SIG-M5 treated with dmso at 0.1 percent for 504 hours (cell line): Measurements from ENCODE around the gene RHBDF2.
"Not testable (repeated sequence)": the region's sequence is repeated elsewhere in the genome, so short reads cannot be mapped to it uniquely, and the experiment has no call there.

Experiments used
- DNase-seq: peaks from one replicate; lab custom pipeline; 2025; ENCODE audit not compliant: unreplicated experiment; lab: John Stamatoyannopoulos, UW

Gene RHBDF2

GRCh38 chr17:76538281-76538931 is 37.2 kb upstream of the RHBDF2 start:
- no peak for DNase-seq

DNA sequence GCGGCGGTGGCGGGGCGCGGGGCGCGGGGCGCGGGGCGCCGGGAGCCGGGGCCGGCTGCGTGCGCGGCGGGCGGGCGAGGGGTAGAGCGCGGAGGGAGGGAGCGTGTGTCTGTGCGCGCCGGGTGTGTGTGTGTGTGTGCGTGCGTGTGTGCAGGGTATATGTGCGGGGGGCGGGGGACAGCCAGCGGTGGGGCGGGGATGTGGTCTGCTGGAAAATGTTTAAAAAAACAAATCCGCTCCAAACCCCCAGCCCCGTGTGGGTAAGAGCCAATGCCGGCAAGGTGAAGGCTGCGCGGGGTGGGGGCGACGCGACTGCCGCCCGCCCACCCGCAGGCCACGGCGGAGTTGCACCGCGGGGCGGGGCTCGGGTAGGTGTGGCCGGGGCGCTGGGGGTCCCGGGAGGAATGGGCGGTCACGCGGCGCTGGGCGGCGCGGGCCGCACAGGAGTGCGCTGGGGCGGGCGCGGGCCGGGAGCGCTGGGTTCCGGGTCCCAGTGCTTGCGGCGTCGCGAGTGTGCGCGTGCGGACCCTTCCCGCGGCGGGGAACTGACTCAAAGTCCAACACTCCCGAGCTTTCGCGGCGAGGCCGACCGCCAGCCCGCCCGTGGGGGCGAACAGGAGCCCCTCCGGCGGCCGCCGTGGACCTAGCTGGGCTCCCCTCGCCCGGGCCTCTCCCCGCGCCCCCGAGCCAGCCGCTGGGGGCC is 36.5 kb upstream of the RHBDF2 start, which contains the start of gene CYGB:
CYGB (minus strand) TSS at position 132 of the 703 bp plus-strand sequence. CDS start 167 bp downstream, outside the sequence.
- DNase-seq = no peak

DNA sequence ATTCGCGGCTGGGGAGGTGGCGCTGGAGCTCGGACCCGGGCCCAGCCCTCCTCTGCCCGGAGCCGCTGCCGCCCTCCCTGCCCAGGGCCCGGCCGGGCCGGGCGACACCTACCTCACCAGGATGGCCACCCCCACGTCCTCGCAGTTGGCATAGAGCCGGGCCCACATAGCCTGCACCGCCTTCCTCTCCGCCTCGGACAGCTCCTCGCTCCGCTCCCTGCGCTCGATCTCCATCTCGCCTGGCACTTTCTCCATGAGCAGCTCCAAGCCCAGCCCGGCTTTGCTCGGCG is 36.0 kb upstream of the RHBDF2 start:
- no peak for DNase-seq

- DNase-seq = no peak
These were observed 35.5 kb upstream of the RHBDF2 start for GRCh38 chr17:76536511-76537287.

DNA sequence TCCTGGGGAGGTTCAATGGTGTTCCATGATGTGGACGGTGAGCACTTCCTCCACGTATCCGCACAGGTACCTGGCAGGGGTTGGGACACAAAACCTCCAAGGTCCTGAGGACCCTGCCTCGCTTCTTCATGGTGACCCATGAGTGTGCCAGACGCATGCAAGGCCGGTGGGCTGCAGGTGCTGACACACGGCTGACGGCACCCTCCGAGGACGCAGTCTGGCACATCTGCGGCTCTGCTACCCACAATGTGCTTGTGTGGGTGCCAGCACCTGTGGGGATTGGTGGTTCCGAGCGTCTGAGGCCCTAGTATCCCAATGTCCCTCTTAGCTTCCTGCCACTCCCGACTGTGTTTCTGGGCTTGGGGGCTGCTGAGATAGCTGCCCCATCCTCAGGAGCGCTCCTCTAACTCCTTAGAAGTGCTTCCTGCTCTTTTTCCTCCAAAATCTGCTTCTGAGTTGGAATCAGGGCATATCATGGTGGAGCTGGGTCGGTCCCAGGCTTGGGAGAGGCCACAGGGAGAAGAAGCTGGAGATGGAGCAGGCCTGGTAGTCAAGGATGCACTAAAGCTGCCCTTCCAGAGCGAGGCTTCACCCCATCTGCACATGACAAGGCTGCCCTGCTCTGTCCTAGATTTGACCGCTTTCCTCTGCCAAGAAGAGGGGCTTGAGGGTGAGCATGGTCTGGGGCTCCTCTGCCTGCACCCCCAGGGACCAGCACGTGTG is 34.7 kb upstream of the RHBDF2 start:
- DNase-seq = no peak

- no peak for DNase-seq
These were observed 33.9 kb upstream of the RHBDF2 start for GRCh38 chr17:76534831-76535732.

DNA sequence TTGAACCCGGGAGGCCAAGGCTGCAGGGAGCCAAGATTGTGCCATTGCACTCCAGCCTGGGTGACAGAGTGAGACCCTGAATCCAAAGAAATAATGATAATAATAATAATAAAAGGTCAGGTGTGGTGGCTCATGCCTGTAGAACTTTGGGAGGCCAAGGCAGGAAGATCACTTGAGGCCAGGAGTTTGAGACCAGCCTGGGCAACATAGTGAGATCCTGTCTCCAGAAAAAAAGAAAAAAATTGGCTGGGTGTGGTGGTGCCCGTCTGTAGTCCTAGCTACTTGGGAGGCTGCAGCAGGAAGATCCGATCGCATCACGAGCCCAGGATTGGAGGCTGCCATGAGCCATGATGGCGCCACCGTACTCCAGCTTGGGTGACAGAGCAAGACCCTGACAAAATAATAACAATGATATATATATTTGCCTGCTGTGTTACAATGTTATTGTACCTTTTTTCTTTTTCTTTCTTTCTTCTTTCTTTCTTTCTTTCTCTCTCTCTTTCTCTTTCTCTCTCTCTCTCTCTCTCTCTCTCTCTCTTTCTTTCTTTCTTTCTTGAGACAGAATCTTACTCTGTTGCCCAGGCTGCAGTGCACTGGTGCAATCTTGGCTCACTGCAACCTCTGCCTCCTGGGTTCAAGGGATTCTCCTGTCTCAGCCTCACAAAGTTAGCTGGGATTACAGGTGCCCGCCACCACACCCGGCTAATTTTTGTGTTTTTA is 32.6 kb upstream of the RHBDF2 start:
- not testable (repeated sequence) for DNase-seq

DNA sequence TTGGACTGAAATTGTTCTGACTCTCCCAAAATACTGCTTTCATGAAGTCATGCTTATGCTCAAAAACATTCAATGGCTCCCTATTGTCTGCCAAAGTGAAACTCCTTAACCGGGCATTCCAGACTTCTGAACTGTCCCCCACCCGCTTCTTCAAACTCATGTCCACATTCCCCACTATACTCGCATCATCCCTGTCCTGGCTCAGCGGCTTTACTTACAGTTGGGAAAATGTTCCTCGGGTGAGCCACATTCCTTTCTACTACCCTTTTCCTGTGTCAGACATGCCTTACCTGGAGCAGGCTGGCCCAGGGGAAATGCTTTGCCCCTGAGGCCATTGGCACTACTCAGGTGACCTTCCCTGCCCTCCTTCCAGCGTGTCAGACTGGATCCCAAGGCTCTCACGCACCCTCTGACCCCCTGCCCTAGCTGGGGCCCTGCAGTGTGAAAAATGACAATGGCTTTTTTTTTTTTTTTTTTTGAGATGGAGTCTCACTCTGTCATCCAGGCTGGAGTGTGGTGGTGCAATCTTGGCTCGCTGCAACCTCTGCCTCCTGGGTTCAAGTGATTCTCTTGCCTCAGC is 30.9 kb upstream of the RHBDF2 start:
- DNase-seq = no peak

DNA sequence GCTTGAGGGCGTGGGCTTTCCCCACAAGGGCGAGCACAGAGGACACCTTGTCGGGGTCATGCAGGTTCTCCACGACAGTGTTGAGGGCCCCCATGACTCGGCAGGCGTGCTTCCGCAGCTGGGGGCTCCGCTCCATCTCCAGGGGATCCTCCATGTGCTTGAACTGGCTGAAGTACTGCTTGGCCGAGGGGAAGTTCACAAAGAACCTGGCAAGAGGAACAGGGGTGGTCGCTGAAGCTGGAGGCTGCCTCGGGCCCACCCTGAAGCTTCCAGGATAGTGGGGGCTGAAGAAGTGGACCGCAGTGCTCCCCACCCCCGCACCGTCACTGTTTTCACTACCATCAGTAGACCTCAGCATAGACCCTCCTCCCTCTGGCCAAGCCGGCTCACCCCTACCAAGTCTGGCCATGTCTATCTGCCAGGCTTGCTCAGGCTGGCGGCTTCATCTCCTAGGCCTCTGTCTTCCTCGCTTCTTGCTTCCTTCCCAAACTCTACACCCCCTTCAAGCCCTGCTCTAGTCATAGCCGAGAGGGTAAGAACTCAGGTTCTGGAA is 30.3 kb upstream of the RHBDF2 start:
- no peak for DNase-seq

GRCh38 chr17:76530811-76531485 is 29.7 kb upstream of the RHBDF2 start:
- DNase-seq = no peak

DNA sequence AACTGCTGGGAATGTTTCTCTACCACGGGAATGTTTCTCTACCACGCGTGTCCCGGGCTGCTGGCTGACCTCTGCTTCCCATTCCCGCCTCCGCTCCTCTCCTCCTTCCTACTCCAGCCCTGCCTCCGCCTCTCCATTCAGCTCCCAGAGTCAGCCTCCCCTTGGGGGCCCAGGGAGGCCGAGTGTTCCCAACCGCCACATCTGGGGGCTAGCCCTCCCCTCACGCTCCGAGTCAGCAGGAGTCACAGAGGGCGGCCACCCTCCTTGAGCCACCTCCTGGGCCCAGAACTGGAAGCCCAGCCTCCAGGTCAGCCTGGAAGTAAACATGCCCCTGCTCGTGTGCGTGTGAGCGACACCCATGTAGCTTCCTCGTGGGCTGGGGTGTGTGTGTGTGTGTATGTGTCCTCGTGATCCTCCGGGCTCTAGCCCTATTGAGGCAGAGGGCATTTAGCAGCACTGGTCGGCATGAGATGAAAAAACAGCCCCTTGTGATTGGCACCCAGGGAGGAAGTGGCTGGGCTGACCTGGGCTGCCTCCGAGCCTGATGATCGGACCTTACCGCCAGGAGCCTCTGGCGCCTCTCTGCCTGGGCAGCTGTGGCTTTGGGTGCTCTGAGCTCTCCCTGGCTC is 29.0 kb upstream of the RHBDF2 start:
- DNase-seq = no peak

DNA sequence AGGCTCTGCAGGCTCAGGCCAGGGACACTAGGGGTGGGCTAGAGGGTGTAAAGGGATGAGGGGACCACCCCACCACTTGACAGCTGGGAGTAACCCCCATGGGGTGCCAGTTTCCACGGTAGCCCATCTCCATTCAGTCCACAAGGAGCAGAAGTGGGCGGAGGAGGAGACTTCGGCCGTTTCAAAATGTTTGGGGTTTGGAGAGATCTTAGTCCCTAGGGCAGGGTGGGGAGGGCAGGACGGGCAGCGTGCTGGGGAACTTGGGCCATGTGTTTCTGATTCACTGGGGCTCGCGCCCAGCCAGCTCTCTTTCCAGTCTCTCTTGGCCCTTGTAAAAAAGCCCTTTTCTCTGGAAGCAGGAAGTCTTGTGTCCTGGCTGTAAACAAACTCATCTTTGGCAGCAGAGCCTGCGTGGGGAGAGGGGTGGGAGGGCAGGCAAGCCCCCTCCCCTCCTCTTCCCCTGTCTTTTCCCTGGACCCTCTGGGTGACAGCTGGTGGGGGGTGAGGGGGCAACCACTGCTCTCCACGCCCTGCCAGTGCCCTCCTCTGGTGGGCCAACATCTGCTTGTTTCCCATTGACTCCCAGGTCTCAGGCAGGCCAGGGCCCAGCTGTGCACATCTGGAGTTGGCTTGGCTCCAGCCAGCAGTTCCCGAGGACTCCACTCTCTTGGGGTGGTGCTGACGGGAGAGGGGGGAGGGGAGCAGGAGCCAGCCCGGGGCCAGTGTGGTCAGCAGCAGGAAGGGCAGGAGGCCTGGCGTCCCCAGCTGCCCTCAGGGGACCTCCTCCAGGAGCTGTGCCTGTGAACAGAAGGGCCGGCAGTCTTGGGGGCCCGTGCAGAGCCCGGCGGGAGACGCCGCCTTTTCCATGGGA is 28.2 kb upstream of the RHBDF2 start:
- no peak for DNase-seq

GRCh38 chr17:76528528-76529223 is 27.5 kb upstream of the RHBDF2 start:
- no peak for DNase-seq

DNA sequence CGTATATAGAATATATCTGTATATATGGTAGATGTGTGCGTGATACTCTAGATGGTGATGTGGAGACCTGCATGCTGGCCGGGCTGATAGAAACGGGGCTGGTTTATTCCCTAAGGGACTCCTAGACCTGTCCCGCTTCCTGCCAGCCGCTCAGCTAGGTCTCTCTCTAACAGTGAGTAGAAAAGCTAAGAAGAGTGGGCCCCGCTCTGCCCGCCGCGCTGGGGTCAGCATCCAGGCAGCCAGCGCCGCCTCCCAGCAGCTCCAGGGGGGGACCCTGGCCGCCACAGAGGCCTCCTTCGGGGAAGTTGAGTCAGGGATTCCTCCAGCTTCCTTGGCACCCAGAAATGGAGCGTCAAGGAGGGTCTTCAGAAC is 26.9 kb upstream of the RHBDF2 start:
- no peak for DNase-seq

DNA sequence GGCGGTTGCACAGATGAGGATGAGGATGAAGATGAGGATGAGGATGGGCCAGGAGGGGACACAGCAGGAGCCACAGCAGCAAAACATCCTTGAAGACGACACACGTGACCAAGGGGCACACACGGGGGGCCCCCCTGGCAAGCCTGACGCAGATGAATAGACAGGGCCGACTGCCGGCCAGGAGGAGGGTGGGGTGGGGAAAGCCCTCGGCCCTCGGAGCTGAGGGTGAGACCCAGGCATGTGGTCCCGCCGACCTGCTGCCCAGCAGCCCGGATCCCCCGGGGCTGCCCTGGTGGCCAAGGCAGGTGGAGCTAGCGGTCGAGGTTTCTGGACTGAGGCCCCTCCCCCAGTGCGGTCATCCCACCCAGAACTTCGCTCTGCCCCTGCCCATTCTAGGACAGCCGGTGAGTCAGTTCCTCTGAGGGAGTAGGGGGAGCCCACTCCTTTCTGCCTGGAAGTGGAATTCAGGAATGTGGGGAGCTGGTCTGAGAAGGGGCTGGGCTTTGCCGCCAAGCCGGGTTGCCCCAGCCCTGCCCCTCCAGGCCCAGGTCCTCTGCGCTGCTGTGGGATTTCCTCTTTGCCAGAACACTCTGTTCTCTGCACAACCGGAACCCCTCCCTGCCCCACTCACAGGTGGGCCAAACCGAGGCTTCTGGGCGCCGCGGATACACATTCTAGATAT is 26.3 kb upstream of the RHBDF2 start:
- no peak for DNase-seq

DNA sequence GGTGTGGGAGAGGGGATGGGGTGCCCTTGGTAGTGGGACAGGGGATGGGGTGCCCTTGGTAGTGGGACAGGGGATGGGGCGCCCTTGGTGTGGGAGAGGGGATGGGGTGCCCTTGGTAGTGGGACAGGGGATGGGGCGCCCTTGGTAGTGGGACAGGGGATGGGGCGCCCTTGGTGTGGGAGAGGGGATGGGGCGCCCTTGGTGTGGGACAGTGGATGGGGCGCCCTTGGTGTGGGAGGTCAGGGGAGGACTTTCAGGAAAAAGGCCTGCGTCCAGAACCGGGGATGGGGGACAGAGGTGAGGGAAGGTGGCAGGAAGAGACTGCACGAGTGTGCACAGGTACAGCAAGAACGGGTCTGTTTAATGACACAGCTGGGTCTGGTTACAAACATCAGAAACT is 25.8 kb upstream of the RHBDF2 start:
- DNase-seq = not testable (repeated sequence)
